NOMO-1 treated with DMSO at 0.1 percent for 48 hours (cell line): ENCODE data around the gene ZNF182.
A peak's percentile ranks its signal among the peaks of the same experiment; 100 is the strongest.
"Not testable (repeated sequence)": the region's sequence is repeated elsewhere in the genome, so short reads cannot be mapped to it uniquely, and the experiment has no call there.

ENCODE experiments used
- DNase-seq: peaks from one replicate; lab custom pipeline; 2025; ENCODE audit not compliant: unreplicated experiment; lab: John Stamatoyannopoulos, UW

Gene ZNF182

GRCh38 chrX:48003758-48004457, at the start of gene ZNF182:
Gene ZNF182, minus strand, starts transcription at chrX:48003989. Its CDS starts 1,380 bp downstream, at chrX:48002609.
- DNase-seq = peak; percentile 81

- DNase-seq = no peak
These were observed 43.1 kb upstream of the ZNF182 start for GRCh38 chrX:48046846-48047245.

- no peak for DNase-seq
These were observed 41.9 kb upstream of the ZNF182 start for GRCh38 chrX:48045410-48046311.

- no peak for DNase-seq
These were observed 39.3 kb upstream of the ZNF182 start for GRCh38 chrX:48043056-48043455.

GRCh38 chrX:48035891-48036290, 32.1 kb upstream of the ZNF182 start:
- DNase-seq = no peak

- not testable (repeated sequence) for DNase-seq
These were observed 26.9 kb upstream of the ZNF182 start for GRCh38 chrX:48030641-48031173.

- no peak for DNase-seq
These were observed 26.4 kb upstream of the ZNF182 start for GRCh38 chrX:48030237-48030636.

- no peak for DNase-seq
These were observed 24.3 kb upstream of the ZNF182 start for GRCh38 chrX:48028091-48028490.

- not testable (repeated sequence) for DNase-seq
These were observed 23.8 kb upstream of the ZNF182 start for GRCh38 chrX:48027545-48027944.

- DNase-seq = peak; percentile 36
These were observed 21.8 kb upstream of the ZNF182 start for GRCh38 chrX:48025561-48025960.

- DNase-seq = no peak
These were observed 18.9 kb upstream of the ZNF182 start for GRCh38 chrX:48022738-48023137.

GRCh38 chrX:48022100-48022499, 18.3 kb upstream of the ZNF182 start:
- DNase-seq = no peak

- DNase-seq = peak; percentile 52
These were observed 17.5 kb upstream of the ZNF182 start for GRCh38 chrX:48021026-48021900.

GRCh38 chrX:48020472-48020871, 16.7 kb upstream of the ZNF182 start:
- not testable (repeated sequence) for DNase-seq

- DNase-seq = not testable (repeated sequence)
These were observed 16.1 kb upstream of the ZNF182 start for GRCh38 chrX:48019892-48020291.

- not testable (repeated sequence) for DNase-seq
These were observed 13.0 kb upstream of the ZNF182 start for GRCh38 chrX:48016583-48017310.

- not testable (repeated sequence) for DNase-seq
These were observed 5.7 kb upstream of the ZNF182 start for GRCh38 chrX:48009445-48009960.

GRCh38 chrX:48006688-48007087, 2.9 kb upstream of the ZNF182 start, which contains the start of gene SPACA5:
Gene SPACA5, plus strand, starts transcription at chrX:48006988. Its CDS starts 815 bp downstream, at chrX:48007803.
- not testable (repeated sequence) for DNase-seq

GRCh38 chrX:48003367-48003757, 427 bp downstream of the ZNF182 start:
- DNase-seq = no peak

GRCh38 chrX:48002929-48003328, 860 bp downstream of the ZNF182 start:
- no peak for DNase-seq
